BJ (cell line): ENCODE measurements around the gene ATF6. TPM values are rescaled to one million over a fixed set of nuclear protein-coding genes. Genes with fewer than 3 reads are reported as not detected.

ENCODE experiments used
- CTCF ChIA-PET: fragments of 350-600 bp; formaldehyde crosslinking; extraction: SDS; loops from one replicate; lab custom pipeline; 2021; ENCODE audit warnings: antibody characterized with exemption, inconsistent platforms; lab: Yijun Ruan, JAX
- POLR2A ChIA-PET: fragments of 300-600 bp; sonication (Branson Sonifier 250); formaldehyde crosslinking; extraction: SDS; loops from one replicate; lab custom pipeline; 2021; ENCODE audit warnings: antibody characterized with exemption; lab: Charles Lee
- DNase-seq: peaks from one replicate; pipeline ENCODE4 v3.0.0-alpha.2; 2011; ENCODE audit warnings: low read depth
- H3K27me3 ChIP-seq: 2 replicates; pipeline ENCODE4 v1.6.0; 2011; ENCODE audit warnings: low read length; ENCODE audit not compliant: control insufficient read depth, insufficient read depth
- H3K36me3 ChIP-seq: 2 replicates; pipeline ENCODE4 v1.5.1; 2011; ENCODE audit warnings: low read length; ENCODE audit not compliant: control insufficient read depth, insufficient read depth
- H3K4me3 ChIP-seq: 2 replicates; pipeline ENCODE4 v1.5.1; 2011; ENCODE audit warnings: low read depth, mild to moderate bottlenecking, control low read depth, low read length
- CTCF ChIP-seq: IDR thresholded peaks from 2 replicates; pipeline ENCODE4 v1.5.1; 2011; ENCODE audit warnings: low read depth, mild to moderate bottlenecking, control low read depth, inconsistent platforms, low read length, moderate library complexity; ENCODE audit not compliant: insufficient read depth
- polyA plus RNA-seq: library from polyadenylated mRNA; depleted of rRNA; stranded (reverse); fragments of >200 nt; gene quantifications from 2 replicates; pipeline ENCODE4 v1.2.3, GENCODE V29; 2011; rRNA removed
- small RNA-seq: library from RNA; depleted of rRNA; stranded (forward); fragments of <200 nt; gene quantifications from one replicate; pipeline ENCODE3, GENCODE V24; 2012; ENCODE audit warnings: low replicate concordance, low read depth; ENCODE audit not compliant: insufficient read length

Gene ATF6
- polyA plus RNA-seq, 1 experiment = 22.2 TPM

- POLR2A ChIA-PET = no interaction called here
- TF ChIP-seq CTCF = no peak
- CTCF ChIA-PET = no interaction called here
- Histone ChIP-seq H3K4me3 (no peak overlapping the region), H3K36me3 (no peaks in the 10 kb centered on the region), H3K27me3 (no peaks in the 10 kb centered on the region)
- DNase-seq = no peak
Measured at GRCh38 chr1:162009501-162010174, 243.5 kb downstream of the ATF6 start.

DNA sequence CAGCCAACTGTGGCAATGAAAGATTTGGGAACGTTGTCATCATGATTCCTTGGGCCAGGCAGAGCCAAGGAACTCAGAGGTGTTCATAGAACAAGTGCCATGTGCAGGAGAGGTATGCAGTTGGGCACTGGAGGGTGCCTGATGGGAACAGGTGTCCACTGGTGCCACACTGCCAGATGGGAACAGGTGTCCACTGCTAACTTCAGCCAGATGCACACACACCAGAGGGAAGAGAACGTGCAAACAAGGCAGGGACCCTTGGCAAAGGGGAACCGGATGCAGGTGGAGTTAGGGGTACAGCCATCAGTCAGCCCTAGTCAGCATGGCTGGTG is 244.0 kb downstream of the ATF6 start:
- ChIA-PET CTCF (no interaction called here), POLR2A (no interaction called here)
- H3K36me3 ChIP-seq = no peaks in the 10 kb centered on the region
- no peaks in the 10 kb centered on the region for H3K27me3 ChIP-seq
- no peak overlapping the region for H3K4me3 ChIP-seq
- TF ChIP-seq CTCF = no peak
- no peak for DNase-seq

DNA sequence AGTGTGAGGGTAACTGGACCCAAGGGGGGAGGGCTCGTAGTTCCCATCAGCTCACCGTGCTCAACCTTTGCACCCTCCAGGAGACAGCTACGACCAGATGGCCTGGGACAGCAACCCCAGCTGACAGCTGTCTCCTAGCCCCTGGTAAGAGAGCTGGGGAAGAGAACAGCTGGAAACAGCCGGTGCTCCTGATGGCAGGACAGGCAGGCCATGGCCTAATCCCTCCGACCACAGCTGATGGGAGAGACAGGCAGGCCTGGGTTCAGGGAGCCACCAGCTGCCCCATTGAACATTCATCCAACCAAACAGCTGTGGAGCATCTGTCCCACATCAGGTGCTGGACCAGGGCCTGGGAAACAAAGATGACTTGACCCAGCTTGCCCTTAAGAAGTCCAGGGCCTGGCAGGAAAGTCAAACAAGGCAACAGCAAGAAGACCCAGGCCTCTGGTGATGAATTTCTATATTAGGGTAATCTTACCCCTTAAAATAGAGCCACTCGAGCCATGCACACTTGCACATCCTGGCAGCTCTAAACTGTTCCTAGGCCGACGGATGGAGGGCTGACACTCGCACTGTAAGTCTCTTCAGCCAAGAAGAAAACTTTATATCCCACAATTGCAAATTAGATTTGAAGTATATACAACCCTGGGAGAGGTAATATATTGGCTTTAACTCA is 245.4 kb downstream of the ATF6 start:
- TF ChIP-seq CTCF = no peak
- Histone ChIP-seq H3K36me3 (no peaks in the 10 kb centered on the region), H3K27me3 (no peaks in the 10 kb centered on the region), H3K4me3 (no peak overlapping the region)
- POLR2A ChIA-PET = no interaction called here
- DNase-seq = no peak
- CTCF ChIA-PET = no interaction called here

GRCh38 chr1:162013289-162013688 is 247.2 kb downstream of the ATF6 start:
- CTCF ChIA-PET = interaction anchor here (0.5 kb wide), 2 partner anchors 14 to 154 kb away, joined by 3 read pairs; no protein-coding TSS in a partner anchor
- H3K4me3 ChIP-seq = no peak overlapping the region
- DNase-seq = no peak
- H3K36me3 ChIP-seq = no peaks in the 10 kb centered on the region
- TF ChIP-seq CTCF = no peak
- POLR2A ChIA-PET = no interaction called here
- no peaks in the 10 kb centered on the region for H3K27me3 ChIP-seq

Small RNA genes lying within 50 kb of the gene (small RNA-seq; reads per million reads assigned to genes)
- gene RN7SL466P = not detected

Other genes starting within 250 kb of the ATF6 start
- 0.04 and 0.05 TPM in 2 replicates for gene HSPA6, start 241.8 kb upstream of the ATF6 start, polyA plus RNA-seq
- gene FCGR3A, start 216.5 kb upstream of the ATF6 start, polyA plus RNA-seq = not detected in 2 replicates
- not detected in 2 replicates for gene FCGR3B, start 135.1 kb upstream of the ATF6 start, polyA plus RNA-seq
- gene FCGR2B, start 103.2 kb upstream of the ATF6 start, polyA plus RNA-seq = not detected in 2 replicates
- 0.97 and 2.0 TPM in 2 replicates for gene FCRLA, start 59.1 kb upstream of the ATF6 start, polyA plus RNA-seq
- gene FCRLB, start 44.8 kb upstream of the ATF6 start, polyA plus RNA-seq = 1.5 and 2.6 TPM in 2 replicates
- gene DUSP12, start 16.5 kb upstream of the ATF6 start, polyA plus RNA-seq = 28.1 and 34.1 TPM in 2 replicates